Raji (cell line): Measurements from ENCODE around the gene SSPN.

Experiments used
- POLR2A ChIP-seq: IDR thresholded peaks from 2 replicates; pipeline ENCODE4 v1.6.1; 2011; ENCODE audit warnings: low read depth, low read length, control low read depth; ENCODE audit not compliant: insufficient read depth

Gene SSPN

GRCh38 chr12:26233631-26234030, 38.3 kb downstream of the SSPN start:
- no peak for TF ChIP-seq POLR2A

- no peak for TF ChIP-seq POLR2A
Measured at GRCh38 chr12:26238341-26239121, 43.2 kb downstream of the SSPN start.

- TF ChIP-seq POLR2A: no peak
Measured at GRCh38 chr12:26239122-26239851, 43.9 kb downstream of the SSPN start.

GRCh38 chr12:26239852-26240815, 44.8 kb downstream of the SSPN start:
- TF ChIP-seq POLR2A: no peak

GRCh38 chr12:26241080-26241479, 45.7 kb downstream of the SSPN start:
- TF ChIP-seq POLR2A: no peak

GRCh38 chr12:26242683-26243082, 47.3 kb downstream of the SSPN start:
- no peak for TF ChIP-seq POLR2A

GRCh38 chr12:26244503-26244902, 49.1 kb downstream of the SSPN start:
- no peak for TF ChIP-seq POLR2A

GRCh38 chr12:26245175-26245942, 50.0 kb downstream of the SSPN start:
- TF ChIP-seq POLR2A: no peak

GRCh38 chr12:26246483-26247164, 51.3 kb downstream of the SSPN start:
- no peak for TF ChIP-seq POLR2A

GRCh38 chr12:26247873-26248272, 52.5 kb downstream of the SSPN start:
- no peak for TF ChIP-seq POLR2A

- TF ChIP-seq POLR2A: no peak
Measured at GRCh38 chr12:26250801-26251200, 55.4 kb downstream of the SSPN start.

- TF ChIP-seq POLR2A: no peak
Measured at GRCh38 chr12:26251600-26251999, 56.2 kb downstream of the SSPN start.

GRCh38 chr12:26252946-26253345, 57.6 kb downstream of the SSPN start:
- no peak for TF ChIP-seq POLR2A
